ENCODE data around the gene UNKL. TPM values are rescaled to one million over a fixed set of nuclear protein-coding genes. Genes with fewer than 3 reads are reported as not detected.

The UNKL gene
- total RNA-seq, 1 donor from 2014 or later = 30.7 TPM

- peak overlapping the region; percentile 48 for H3K27ac Mint-ChIP-seq (ENCODE audit: unreplicated experiment)
- H3K4me1 Mint-ChIP-seq (ENCODE audit: low read depth, unreplicated experiment) = no peaks in the 10 kb centered on the region
- TF ChIP-seq CTCF (IDR thresholded peaks at IDR 0.05; ENCODE audit: partially characterized antibody, unreplicated experiment) = no peak
- H3K4me3 Mint-ChIP-seq (ENCODE audit: unreplicated experiment) = no peak overlapping the region
- H3K9me3 Mint-ChIP-seq (ENCODE audit: unreplicated experiment) = peaks cover 6% of the 10 kb centered on the region
- H3K36me3 Mint-ChIP-seq (ENCODE audit: unreplicated experiment) = no peaks in the 10 kb centered on the region
- DNase-seq = no peak
- peaks cover 3% of the 10 kb centered on the region for H3K27me3 Mint-ChIP-seq (ENCODE audit: unreplicated experiment)
These were observed 87.4 kb downstream of the UNKL start for GRCh38 chr16:1326946-1327618.

DNA sequence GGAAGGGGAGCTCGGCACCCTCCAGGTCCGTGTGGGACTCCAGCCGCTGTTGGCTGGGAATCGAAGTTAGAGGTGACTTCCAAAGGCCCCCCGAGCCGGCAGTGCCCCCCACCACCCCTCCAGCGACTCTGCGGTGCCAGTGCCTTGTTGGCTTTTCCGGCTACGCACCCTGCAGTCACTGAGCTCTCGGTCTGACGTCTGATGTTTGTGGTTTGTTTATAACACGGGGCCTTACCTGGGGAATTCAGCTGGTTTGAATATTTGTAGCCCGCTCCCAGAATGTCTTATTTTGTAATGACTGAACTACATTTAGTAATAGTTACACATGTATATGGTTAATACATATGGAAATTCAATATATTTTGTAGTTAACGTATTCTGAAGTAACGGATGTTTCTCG, 88.1 kb downstream of the UNKL start:
- Mint-ChIP-seq H3K27me3 (ENCODE audit: unreplicated experiment) (peaks cover 3% of the 10 kb centered on the region), H3K9me3 (ENCODE audit: unreplicated experiment) (peaks cover 6% of the 10 kb centered on the region), H3K4me1 (ENCODE audit: low read depth, unreplicated experiment) (no peaks in the 10 kb centered on the region), H3K36me3 (ENCODE audit: unreplicated experiment) (no peaks in the 10 kb centered on the region), H3K27ac (ENCODE audit: unreplicated experiment) (peak overlapping the region; percentile 48), H3K4me3 (ENCODE audit: unreplicated experiment) (peak overlapping the region; percentile 5)
- DNase-seq = no peak
- TF ChIP-seq CTCF (IDR thresholded peaks at IDR 0.05; ENCODE audit: partially characterized antibody, unreplicated experiment) = no peak

DNA sequence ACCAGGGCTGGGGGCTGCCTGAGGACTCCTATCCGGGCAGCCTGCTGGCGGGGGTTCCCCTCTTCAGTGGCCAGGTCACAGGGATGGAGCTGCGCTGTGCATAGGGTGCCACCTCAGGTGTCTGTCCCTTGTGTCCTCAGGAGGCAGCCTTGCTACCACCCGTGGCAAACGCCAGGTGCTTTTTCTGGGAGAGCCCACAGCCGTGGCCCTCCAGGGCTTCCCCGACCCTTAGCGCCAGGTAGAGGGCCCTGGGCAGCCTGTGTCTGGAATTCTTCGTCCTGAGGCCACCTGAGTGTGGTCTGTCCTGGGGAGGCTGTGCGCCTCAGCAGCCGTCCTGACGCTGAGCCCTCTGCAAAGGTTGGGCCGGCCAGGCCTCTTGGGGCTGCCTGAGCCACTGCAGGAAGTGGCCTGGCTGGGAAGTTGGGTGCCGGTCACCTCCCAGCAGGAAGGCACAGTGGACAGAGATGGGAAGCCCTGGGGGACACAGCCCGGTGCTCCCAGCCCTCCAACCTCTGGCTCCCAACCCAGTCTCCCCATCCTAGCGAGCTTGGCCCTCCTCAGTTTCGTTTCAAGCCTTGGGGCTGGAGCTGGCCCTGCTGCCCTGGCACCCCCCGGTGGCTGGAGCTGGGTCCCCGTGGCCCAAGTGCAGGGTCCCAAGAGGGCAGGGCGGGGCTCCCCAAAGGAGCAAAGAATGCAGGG, 88.7 kb downstream of the UNKL start:
- Mint-ChIP-seq H3K4me1 (ENCODE audit: low read depth, unreplicated experiment) (no peaks in the 10 kb centered on the region), H3K27me3 (ENCODE audit: unreplicated experiment) (peaks cover 3% of the 10 kb centered on the region), H3K27ac (ENCODE audit: unreplicated experiment) (no peak overlapping the region), H3K4me3 (ENCODE audit: unreplicated experiment) (no peak overlapping the region), H3K9me3 (ENCODE audit: unreplicated experiment) (peaks cover 6% of the 10 kb centered on the region), H3K36me3 (ENCODE audit: unreplicated experiment) (no peaks in the 10 kb centered on the region)
- no peak for TF ChIP-seq CTCF (IDR thresholded peaks at IDR 0.05; ENCODE audit: partially characterized antibody, unreplicated experiment)
- peak; percentile 20 for DNase-seq

DNA sequence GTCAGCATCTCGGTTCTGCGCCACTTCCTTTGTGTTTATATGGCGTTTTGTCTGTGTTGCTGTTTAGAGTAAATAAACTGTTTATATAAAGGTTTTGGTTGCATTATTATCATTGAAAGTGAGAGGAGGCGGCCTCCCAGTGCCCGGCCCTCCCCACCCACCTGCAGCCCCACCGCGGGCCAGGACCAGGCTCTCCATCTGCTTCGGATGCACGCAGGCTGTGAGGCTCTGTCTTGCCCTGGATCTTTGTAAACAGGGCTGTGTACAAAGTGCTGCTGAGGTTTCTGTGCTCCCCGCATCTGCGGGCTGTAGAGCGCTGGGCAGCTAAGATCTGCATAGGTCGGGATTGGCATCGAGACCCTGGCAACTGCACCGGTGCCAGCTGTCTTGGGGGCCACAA, 89.2 kb downstream of the UNKL start:
- Mint-ChIP-seq H3K27me3 (ENCODE audit: unreplicated experiment) (peaks cover 3% of the 10 kb centered on the region), H3K36me3 (ENCODE audit: unreplicated experiment) (no peaks in the 10 kb centered on the region), H3K4me1 (ENCODE audit: low read depth, unreplicated experiment) (no peaks in the 10 kb centered on the region), H3K9me3 (ENCODE audit: unreplicated experiment) (peaks cover 6% of the 10 kb centered on the region), H3K4me3 (ENCODE audit: unreplicated experiment) (no peak overlapping the region), H3K27ac (ENCODE audit: unreplicated experiment) (no peak overlapping the region)
- DNase-seq = no peak
- TF ChIP-seq CTCF (IDR thresholded peaks at IDR 0.05; ENCODE audit: partially characterized antibody, unreplicated experiment) = no peak

DNA sequence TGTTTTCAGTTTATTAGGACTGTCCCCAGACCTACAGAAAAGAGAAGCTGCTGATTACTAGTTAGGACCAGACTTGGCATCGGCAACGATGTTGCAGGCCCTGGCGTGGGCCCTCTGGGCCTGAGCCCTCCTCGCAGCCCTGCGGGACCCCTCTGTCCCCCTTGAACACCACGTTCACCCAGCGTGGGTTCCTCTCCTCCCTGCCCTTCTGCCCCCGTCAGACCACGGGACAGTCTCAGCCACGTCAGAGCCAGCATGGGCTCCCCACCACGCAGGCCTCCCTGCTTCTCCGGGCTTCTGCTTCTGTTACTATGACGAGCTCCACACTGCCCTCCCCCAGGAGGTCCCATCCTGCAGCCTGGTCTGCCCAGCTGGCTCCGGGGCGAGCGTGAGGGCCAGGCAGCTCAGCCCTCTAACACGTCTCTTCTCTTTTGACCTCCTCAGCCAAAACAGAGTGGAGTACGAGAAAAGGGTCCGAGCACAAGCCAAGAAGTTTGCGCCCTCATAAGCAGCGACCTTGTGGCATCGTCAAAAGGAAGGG, 90.1 kb downstream of the UNKL start:
- no peak for DNase-seq
- Mint-ChIP-seq H3K36me3 (ENCODE audit: unreplicated experiment) (no peaks in the 10 kb centered on the region), H3K4me3 (ENCODE audit: unreplicated experiment) (no peak overlapping the region), H3K27me3 (ENCODE audit: unreplicated experiment) (peaks cover 4% of the 10 kb centered on the region), H3K9me3 (ENCODE audit: unreplicated experiment) (peaks cover 8% of the 10 kb centered on the region), H3K4me1 (ENCODE audit: low read depth, unreplicated experiment) (no peaks in the 10 kb centered on the region), H3K27ac (ENCODE audit: unreplicated experiment) (no peak overlapping the region)
- TF ChIP-seq CTCF (IDR thresholded peaks at IDR 0.05; ENCODE audit: partially characterized antibody, unreplicated experiment) = no peak
